ENCODE results near the gene DOK5. TPM values are rescaled to one million over a fixed set of nuclear protein-coding genes. Genes with fewer than 3 reads are reported as not detected.

Gene DOK5
- total and polyA plus RNA-seq, 12 donors = 0.29 to 2.0 (median 1.2) TPM; not detected in 1

DNA sequence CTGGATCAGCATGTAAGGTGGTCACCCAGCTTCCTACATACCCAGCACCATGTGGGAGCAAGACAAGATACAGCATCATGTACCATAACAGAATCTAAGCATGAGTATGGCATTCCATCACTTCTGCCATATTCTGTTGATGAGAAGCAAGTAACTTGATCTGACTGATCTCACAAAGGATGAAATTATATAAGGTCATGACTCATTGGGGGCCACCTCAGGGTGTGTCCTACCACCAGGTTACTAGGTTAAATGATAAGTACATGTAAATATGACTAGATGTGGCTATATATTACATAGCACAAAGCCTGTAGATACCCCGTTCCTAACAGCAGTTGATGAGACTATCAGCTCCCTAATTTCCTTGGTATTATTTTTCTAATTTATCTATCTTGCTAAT lies 213.1 kb downstream of the DOK5 start:
- H3K4me3 ChIP-seq = no peak overlapping the region
- H3K27ac ChIP-seq = no peak overlapping the region
- no peaks in the 10 kb centered on the region for H3K9me3 ChIP-seq (replicated peaks in 1 of 3)
- no peaks in the 10 kb centered on the region for H3K4me1 ChIP-seq (replicated peaks in 1 of 2)
- peaks cover 4% of the 10 kb centered on the region for H3K27me3 ChIP-seq
- 67 to 90% (median 88%) methylated on average over 1 of the region's 1 CpG for WGBS, 4 donors
- intact Hi-C loops (cut with DNase I) = no loop called here
- H3K36me3 ChIP-seq (replicated peaks in 1 of 2) = no peaks in the 10 kb centered on the region
- no peak for TF ChIP-seq POLR2A (IDR thresholded peaks at IDR 0.05)
- no peak for TF ChIP-seq CTCF (IDR thresholded peaks at IDR 0.05)
- DNase-seq = no peak

- Histone ChIP-seq H3K4me3 (no peak overlapping the region), H3K9me3 (replicated peaks in 1 of 3) (no peaks in the 10 kb centered on the region), H3K4me1 (replicated peaks in 1 of 2) (no peaks in the 10 kb centered on the region), H3K27ac (no peak overlapping the region), H3K36me3 (replicated peaks in 1 of 2) (no peaks in the 10 kb centered on the region), H3K27me3 (no peaks in the 10 kb centered on the region)
- no peak for TF ChIP-seq CTCF (IDR thresholded peaks at IDR 0.05)
- no peak for TF ChIP-seq POLR2A (IDR thresholded peaks at IDR 0.05)
- WGBS, 4 donors = 65 to 79% (median 68%) methylated on average over 3 of the region's 3 CpGs
- intact Hi-C loops (cut with DNase I) = no loop called here
- no peak for DNase-seq
These were observed 214.9 kb downstream of the DOK5 start for GRCh38 chr20:54690323-54690722.

- DNase-seq = no peak
- H3K27me3 ChIP-seq = no peaks in the 10 kb centered on the region
- WGBS, 4 donors = 44 to 56% (median 49%) methylated on average over 2 of the region's 2 CpGs
- no peak overlapping the region for H3K27ac ChIP-seq
- intact Hi-C loops (cut with DNase I) = no loop called here
- H3K4me3 ChIP-seq = no peak overlapping the region
- TF ChIP-seq POLR2A (IDR thresholded peaks at IDR 0.05) (no peak), CTCF (IDR thresholded peaks at IDR 0.05) (no peak)
- no peaks in the 10 kb centered on the region for H3K36me3 ChIP-seq (replicated peaks in 1 of 2)
- H3K4me1 ChIP-seq (replicated peaks in 1 of 2) = no peaks in the 10 kb centered on the region
- H3K9me3 ChIP-seq (replicated peaks in 1 of 3) = no peaks in the 10 kb centered on the region
These were observed 215.9 kb downstream of the DOK5 start for GRCh38 chr20:54691327-54691726.

GRCh38 chr20:54692168-54692887 lies 216.9 kb downstream of the DOK5 start:
- 52 to 64% (median 54%) methylated on average over 4 of the region's 4 CpGs for WGBS, 4 donors
- Histone ChIP-seq H3K4me1 (replicated peaks in 1 of 2) (no peaks in the 10 kb centered on the region), H3K27me3 (no peaks in the 10 kb centered on the region), H3K36me3 (replicated peaks in 1 of 2) (no peaks in the 10 kb centered on the region), H3K4me3 (no peak overlapping the region), H3K27ac (no peak overlapping the region), H3K9me3 (replicated peaks in 1 of 3) (no peaks in the 10 kb centered on the region)
- intact Hi-C loops (cut with DNase I) = no loop called here
- TF ChIP-seq CTCF (IDR thresholded peaks at IDR 0.05) (no peak), POLR2A (IDR thresholded peaks at IDR 0.05) (no peak)
- DNase-seq = no peak

Measured in adrenal gland (tissue), 12 donors.